ENCODE measurements around the gene MTUS2. TPM values are rescaled to one million over a fixed set of nuclear protein-coding genes. Genes with fewer than 3 reads are reported as not detected.

Gene MTUS2
- total and polyA plus RNA-seq, 2 of the 8 experiments (the other 6 are each of a cell fraction or from before 2014, with no cell fraction given), result 0.18 to 0.80 TPM

DNA sequence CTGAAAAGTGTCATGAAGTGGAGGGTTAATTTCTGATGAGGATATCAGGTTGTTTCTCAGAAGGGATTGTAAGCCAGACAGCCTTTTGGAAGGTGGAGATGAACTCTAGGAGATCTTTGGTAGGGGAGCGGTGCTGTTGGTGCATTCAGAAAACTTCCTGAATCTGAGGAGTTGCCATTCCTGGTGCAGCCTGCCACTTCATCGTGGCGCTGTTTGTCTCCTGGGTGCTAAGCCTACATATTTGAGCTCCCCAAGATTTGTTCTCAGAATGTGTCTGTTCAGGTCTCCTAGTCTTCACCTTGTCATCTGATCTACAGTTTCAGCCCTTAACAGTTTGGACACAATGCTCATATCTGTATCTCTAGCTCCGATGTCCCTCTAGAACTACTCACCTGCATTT lies 285.6 kb downstream of the MTUS2 start (continued):
- TF ChIP-seq CHD7 (IDR thresholded peaks at IDR 0.05; ENCODE audit: insufficient replicate concordance, low read length) (no peak), JUN (IDR thresholded peaks at IDR 0.05; ENCODE audit: low read depth, low read length) (no peak), HDAC2 (IDR thresholded peaks at IDR 0.05; ENCODE audit: borderline replicate concordance in 1 of 2, low read depth in 2 of 2, low read length in 2 of 2) (no peak), SIRT6 (IDR thresholded peaks at IDR 0.05; ENCODE audit: low read length) (no peak), CBX8 (IDR thresholded peaks at IDR 0.05; ENCODE audit: borderline replicate concordance, low read depth, low read length) (no peak), TBP (IDR thresholded peaks at IDR 0.05; ENCODE audit: low read depth, low read length) (no peak), BRCA1 (IDR thresholded peaks at IDR 0.05; ENCODE audit: low read depth, low read length) (no peak)
- TF ChIP-seq, protein P1, sequence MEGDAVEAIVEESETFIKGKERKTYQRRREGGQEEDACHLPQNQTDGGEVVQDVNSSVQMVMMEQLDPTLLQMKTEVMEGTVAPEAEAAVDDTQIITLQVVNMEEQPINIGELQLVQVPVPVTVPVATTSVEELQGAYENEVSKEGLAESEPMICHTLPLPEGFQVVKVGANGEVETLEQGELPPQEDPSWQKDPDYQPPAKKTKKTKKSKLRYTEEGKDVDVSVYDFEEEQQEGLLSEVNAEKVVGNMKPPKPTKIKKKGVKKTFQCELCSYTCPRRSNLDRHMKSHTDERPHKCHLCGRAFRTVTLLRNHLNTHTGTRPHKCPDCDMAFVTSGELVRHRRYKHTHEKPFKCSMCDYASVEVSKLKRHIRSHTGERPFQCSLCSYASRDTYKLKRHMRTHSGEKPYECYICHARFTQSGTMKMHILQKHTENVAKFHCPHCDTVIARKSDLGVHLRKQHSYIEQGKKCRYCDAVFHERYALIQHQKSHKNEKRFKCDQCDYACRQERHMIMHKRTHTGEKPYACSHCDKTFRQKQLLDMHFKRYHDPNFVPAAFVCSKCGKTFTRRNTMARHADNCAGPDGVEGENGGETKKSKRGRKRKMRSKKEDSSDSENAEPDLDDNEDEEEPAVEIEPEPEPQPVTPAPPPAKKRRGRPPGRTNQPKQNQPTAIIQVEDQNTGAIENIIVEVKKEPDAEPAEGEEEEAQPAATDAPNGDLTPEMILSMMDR (IDR thresholded peaks at IDR 0.05; ENCODE audit: control extremely low read depth in 1 of 3, insufficient read depth in 1 of 3, low read depth in 1 of 3, low read length in 3 of 3), result peak; percentile 53 to 77 (median 71)
